RKO (cell line): Measurements from ENCODE around the gene MIR17HG.
A peak's percentile ranks its signal among the peaks of the same experiment; 100 is the strongest.
"Not testable (repeated sequence)": the region's sequence is repeated elsewhere in the genome, so short reads cannot be mapped to it uniquely, and the experiment has no call there.

Experiments used
- DNase-seq: peaks from one replicate; pipeline ENCODE4 v3.0.0-alpha.2; 2016; ENCODE audit warnings: low spot score

MIR17HG gene

GRCh38 chr13:91347202-91347995, at the start of gene MIR17HG:
Gene MIR17HG, plus strand, starts transcription at chr13:91347687.
- peak; percentile 92 for DNase-seq

- no peak for DNase-seq
Observed at GRCh38 chr13:91298060-91298459, 49.4 kb upstream of the MIR17HG start.

- DNase-seq, result no peak
Observed at GRCh38 chr13:91302111-91302510, 45.4 kb upstream of the MIR17HG start.

- DNase-seq, result no peak
Observed at GRCh38 chr13:91303031-91303430, 44.5 kb upstream of the MIR17HG start.

GRCh38 chr13:91304741-91305140, 42.7 kb upstream of the MIR17HG start:
- no peak for DNase-seq

GRCh38 chr13:91305652-91306051, 41.8 kb upstream of the MIR17HG start:
- no peak for DNase-seq

- DNase-seq, result no peak
Observed at GRCh38 chr13:91307887-91308286, 39.6 kb upstream of the MIR17HG start.

GRCh38 chr13:91308299-91308698, 39.2 kb upstream of the MIR17HG start:
- DNase-seq, result peak; percentile 11

- no peak for DNase-seq
Observed at GRCh38 chr13:91311491-91311890, 36.0 kb upstream of the MIR17HG start.

GRCh38 chr13:91312324-91312723, 35.2 kb upstream of the MIR17HG start:
- DNase-seq, result no peak

GRCh38 chr13:91313103-91313502, 34.4 kb upstream of the MIR17HG start:
- DNase-seq, result peak; percentile 48

GRCh38 chr13:91313581-91313980, 33.9 kb upstream of the MIR17HG start:
- no peak for DNase-seq

- DNase-seq, result no peak
Observed at GRCh38 chr13:91314888-91315287, 32.6 kb upstream of the MIR17HG start.

- DNase-seq, result no peak
Observed at GRCh38 chr13:91318886-91319285, 28.6 kb upstream of the MIR17HG start.

- DNase-seq, result no peak
Observed at GRCh38 chr13:91319996-91320395, 27.5 kb upstream of the MIR17HG start.

- DNase-seq, result not testable (repeated sequence)
Observed at GRCh38 chr13:91320990-91321389, 26.5 kb upstream of the MIR17HG start.

GRCh38 chr13:91323349-91323748, 24.1 kb upstream of the MIR17HG start:
- DNase-seq, result no peak

GRCh38 chr13:91326146-91326545, 21.3 kb upstream of the MIR17HG start:
- no peak for DNase-seq

GRCh38 chr13:91328726-91329125, 18.8 kb upstream of the MIR17HG start:
- no peak for DNase-seq

- no peak for DNase-seq
Observed at GRCh38 chr13:91329733-91330132, 17.8 kb upstream of the MIR17HG start.

GRCh38 chr13:91331047-91331915, 16.2 kb upstream of the MIR17HG start:
- no peak for DNase-seq

- no peak for DNase-seq
Observed at GRCh38 chr13:91346062-91346461, 1.4 kb upstream of the MIR17HG start.

GRCh38 chr13:91346850-91347201, 661 bp upstream of the MIR17HG start:
- peak; percentile 36 for DNase-seq
